Measurements from ENCODE around the gene ZSWIM4. TPM values are rescaled to one million over a fixed set of nuclear protein-coding genes. Genes with fewer than 3 reads are reported as not detected.

ZSWIM4 gene
- total and polyA plus RNA-seq, 2 of the 4 experiments (the other 2 are of a cell fraction): 2.2 to 6.2 TPM

- peak overlapping the region; percentile 76; the same call in 1 of the 3 replicates for H2BK15ac ChIP-seq (ENCODE audit: low read depth, low read length)
- peaks cover 7% of the 10 kb centered on the region for H3K4me1 ChIP-seq (ENCODE audit: control insufficient read depth, insufficient read depth, low read length)
- peak overlapping the region; percentile 93 for H3K56ac ChIP-seq (ENCODE audit: extremely low read depth, insufficient read depth, low read length)
- BruUV-seq (replicated peaks): TSS peak; percentile 95
- H2BK5ac ChIP-seq (ENCODE audit: low read depth, low read length, poor library complexity, severe bottlenecking): peak overlapping the region; percentile 95
- peak overlapping the region; percentile 99 for H2AK9ac ChIP-seq (replicated peaks; ENCODE audit: low read depth, low read length, poor library complexity)
- ATAC-seq (ENCODE audit: low read depth) (peak; percentile 1), DNase-seq (peak; percentile 96)
- H3K4ac ChIP-seq (ENCODE audit: low read depth, low read length): peak overlapping the region; percentile 92
- H4K91ac ChIP-seq (ENCODE audit: insufficient read depth, low read depth, low read length): peak overlapping the region; percentile 97
- H3K4me2 ChIP-seq (ENCODE audit: low read depth, low read length): peak overlapping the region; percentile 64
- H3K27me3 ChIP-seq (ENCODE audit: control insufficient read depth, insufficient read depth, low read length): no peaks in the 10 kb centered on the region
- 0 out of 2 replicates have a peak overlapping the region, but pooled peaks have one; percentile 28 for H2BK20ac ChIP-seq (ENCODE audit: low read depth, low read length)
- ChIA-PET POLR2A (ENCODE audit: unreplicated experiment) (interaction anchor here (0.7 to 1.2 kb wide), 3 partner anchors 43 to 150 kb away, joined by 5 to 14 read pairs (median 8); no protein-coding TSS in a partner anchor), CTCF (interaction anchor here (0.7 to 1.3 kb wide), 2 partner anchors 68 to 146 kb away, joined by 3 to 4 read pairs; no protein-coding TSS in a partner anchor)
- whole genome bisulfite sequencing, 2 experiments (ENCODE audit: extremely low coverage in 2 of 2, insufficient read length in 1 of 2): 0% methylated on average over 5 of the region's 8 CpGs; no CpG with 5 or more reads in 1 of the 2 experiments
- H2AFZ ChIP-seq (replicated peaks; ENCODE audit: low read length, poor library complexity): peak overlapping the region; percentile 84
- peak overlapping the region; percentile 78 for H3K18ac ChIP-seq (ENCODE audit: low read depth, low read length)
- peak overlapping the region; percentile 80 to 85 for H4K8ac ChIP-seq (ENCODE audit: low read depth in 2 of 2, low read length in 2 of 2)
- H3K9me3 ChIP-seq (ENCODE audit: control insufficient read depth, insufficient read depth, low read length): no peaks in the 10 kb centered on the region
- H3K4me3 ChIP-seq (ENCODE audit: insufficient read depth, low read depth, low read length): peak overlapping the region; percentile 56
- peak overlapping the region; percentile 62 for H4K5ac ChIP-seq (ENCODE audit: low read depth, low read length)
- peak overlapping the region; percentile 87 for H3K14ac ChIP-seq (replicated peaks; ENCODE audit: low read depth, low read length)
- H3K9ac ChIP-seq (ENCODE audit: low read depth, low read length): peak overlapping the region; percentile 89
- in situ Hi-C loops (cut with MboI; ENCODE audit: low sequenced_read_pairs): no loop called here
- peak overlapping the region; percentile 92 for H2BK120ac ChIP-seq (ENCODE audit: low read depth, low read length)
- TF ChIP-seq RAD21 (IDR thresholded peaks at IDR 0.05; ENCODE audit: low read length) (no peak), CTCF (conservative IDR thresholded peaks at IDR 0.05; ENCODE audit: low read depth, low read length) (no peak), MAFK (IDR thresholded peaks at IDR 0.05; ENCODE audit: low read depth, low read length) (peak; percentile 42), MAZ (IDR thresholded peaks at IDR 0.05; ENCODE audit: borderline replicate concordance, low read depth, low read length) (no peak), FOS (IDR thresholded peaks at IDR 0.05; ENCODE audit: low read depth, low read length) (peak; percentile 44; the same call in 1 of the 2 replicates), CHD1 (IDR thresholded peaks at IDR 0.05; ENCODE audit: low read depth, low read length) (no peak), MXI1 (IDR thresholded peaks at IDR 0.05; ENCODE audit: borderline replicate concordance, low read depth, low read length) (no peak), NFE2L2 (IDR thresholded peaks at IDR 0.05; ENCODE audit: low read depth, low read length) (peak; percentile 28; the same call in 1 of the 2 replicates), CEBPB (IDR thresholded peaks at IDR 0.05; ENCODE audit: low read depth, low read length) (no peak), SMC3 (IDR thresholded peaks at IDR 0.05; ENCODE audit: low read depth, low read length) (no peak), ELK1 (IDR thresholded peaks at IDR 0.05; ENCODE audit: borderline replicate concordance, low read depth, low read length) (no peak)
- peak overlapping the region; percentile 95 for H3K27ac ChIP-seq (ENCODE audit: insufficient read depth, low read length)
- peak overlapping the region; percentile 94 for H2AK5ac ChIP-seq (ENCODE audit: low read depth, low read length)
- H3K9me1 ChIP-seq (ENCODE audit: insufficient read depth, low read length): peaks cover 9% of the 10 kb centered on the region
- H4K20me1 ChIP-seq (ENCODE audit: insufficient read depth, low read length): peaks cover 4% of the 10 kb centered on the region; the same call in 1 of the 2 replicates
- intact Hi-C loops (cut with micrococcal nuclease): no loop called here
- H3K23ac ChIP-seq (ENCODE audit: low read depth, low read length): peak overlapping the region; percentile 90
- dilution Hi-C loops (cut with HindIII; ENCODE audit: low sequenced_read_pairs, unreplicated experiment): no loop called here
- no peaks in the 10 kb centered on the region; the same call in 1 of the 2 replicates for H3K36me3 ChIP-seq (ENCODE audit: control insufficient read depth, insufficient read depth, low read length)
- peaks cover 10 to 40% of the 10 kb centered on the region in 2 experiments for H3K79me1 ChIP-seq (ENCODE audit: low read depth in 1 of 2, low read length in 2 of 2)
These were observed 866 bp upstream of the ZSWIM4 start for GRCh38 chr19:13794398-13794756.
